ENCODE data around the gene CERS2. TPM values are rescaled to one million over a fixed set of nuclear protein-coding genes. Genes with fewer than 3 reads are reported as not detected.

The CERS2 gene
- total RNA-seq, 1 donor from 2014 or later = 159 TPM

Other genes starting within 250 kb of the CERS2 start
- gene CTSS, start 209.1 kb downstream of the CERS2 start, total RNA-seq = 173 TPM
- 76.4 TPM for gene CTSK, start 166.6 kb downstream of the CERS2 start, total RNA-seq
- gene ARNT, start 98.2 kb downstream of the CERS2 start, total RNA-seq = 51.0 TPM
- gene CTXND2, start 87.7 kb downstream of the CERS2 start, total RNA-seq = not detected
- 32.3 TPM for gene SETDB1, start 48.5 kb downstream of the CERS2 start, total RNA-seq
- gene ANXA9, start 7.5 kb upstream of the CERS2 start, total RNA-seq = 0.48 TPM
- gene MINDY1, start 32.1 kb upstream of the CERS2 start, total RNA-seq = 18.6 TPM
- 14.4 TPM for gene PRUNE1, start 33.6 kb upstream of the CERS2 start, total RNA-seq
- not detected for gene BNIPL, start 61.8 kb upstream of the CERS2 start, total RNA-seq
- gene C1orf56, start 72.9 kb upstream of the CERS2 start, total RNA-seq = 5.4 TPM
- 97.4 TPM for gene CDC42SE1, start 84.8 kb upstream of the CERS2 start, total RNA-seq
- gene MLLT11, start 85.6 kb upstream of the CERS2 start, total RNA-seq = 0.64 TPM
- 15.7 TPM for gene GABPB2, start 95.9 kb upstream of the CERS2 start, total RNA-seq
- 4.8 TPM for gene SEMA6C, start 171.8 kb upstream of the CERS2 start, total RNA-seq
- 8.0 TPM for gene TNFAIP8L2, start 181.8 kb upstream of the CERS2 start, total RNA-seq
- gene LYSMD1, start 191.1 kb upstream of the CERS2 start, total RNA-seq = 5.3 TPM
- gene SCNM1, start 191.3 kb upstream of the CERS2 start, total RNA-seq = 32.7 TPM
- gene TMOD4, start 201.1 kb upstream of the CERS2 start, total RNA-seq = not detected
- 34.6 TPM for gene VPS72, start 215.4 kb upstream of the CERS2 start, total RNA-seq
- gene PIP5K1A, start 223.7 kb upstream of the CERS2 start, total RNA-seq = 52.2 TPM

All from mesenteric fat pad (tissue), 1 donor.